GM19099 (cell line): ENCODE measurements around the gene DTD2.
A peak's percentile ranks its signal among the peaks of the same experiment; 100 is the strongest.

Source experiments
- POLR2A ChIP-seq: IDR thresholded peaks from 3 replicates; pipeline ENCODE4 v1.6.1; 2011; ENCODE audit warnings: low read depth; ENCODE audit not compliant: insufficient read length; ENCODE audit errors: extremely low read depth

Gene DTD2

GRCh38 chr14:31457665-31458659 lies 656 bp upstream of the DTD2 start:
- no peak for TF ChIP-seq POLR2A

DNA sequence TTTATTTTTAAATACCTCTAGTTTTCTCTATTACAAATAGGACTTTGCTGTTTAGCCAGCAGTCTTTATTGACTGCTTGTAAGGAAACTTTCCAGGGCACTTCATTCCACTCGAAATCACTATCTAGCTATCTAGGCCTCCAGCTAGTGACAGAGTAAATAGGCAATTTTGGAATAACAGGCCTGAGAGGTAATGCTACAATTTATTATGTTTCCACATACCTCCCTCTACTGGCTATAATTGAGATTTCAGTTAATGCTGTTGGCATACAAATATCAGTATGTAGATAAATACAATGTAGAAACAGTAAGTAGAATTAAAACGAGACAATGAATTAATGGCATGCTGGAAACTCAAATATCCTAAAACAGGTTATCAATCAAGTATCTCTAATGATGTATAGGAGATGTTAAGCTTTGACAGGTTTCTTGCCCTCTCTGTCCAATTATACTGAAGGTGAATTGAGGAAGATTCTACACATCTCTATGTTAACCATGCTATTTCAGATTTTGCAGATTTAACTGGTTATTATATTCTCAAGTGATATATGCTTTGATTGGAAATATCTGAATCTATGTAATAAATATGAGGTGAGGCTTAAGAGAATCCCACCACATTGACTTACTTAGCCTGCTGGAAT lies 7.2 kb downstream of the DTD2 start:
- no peak for TF ChIP-seq POLR2A

DNA sequence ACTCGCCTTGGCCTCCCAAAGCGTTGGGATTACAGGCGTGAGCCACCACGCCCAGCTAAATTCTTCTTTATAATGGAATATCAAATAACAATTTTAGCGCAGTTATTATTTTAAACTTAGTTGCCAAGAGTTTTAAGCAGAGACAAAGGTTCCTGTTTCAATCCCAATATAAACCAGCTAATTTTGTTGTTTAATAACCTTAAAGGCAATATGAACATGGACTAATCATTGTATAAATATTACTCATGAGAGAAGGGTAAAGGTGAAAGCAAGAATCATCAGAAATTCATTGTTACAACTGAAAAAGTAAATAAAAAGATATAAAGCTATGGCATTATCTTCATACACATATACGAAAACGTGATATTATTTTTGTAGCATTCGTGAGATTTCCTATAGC lies 8.2 kb downstream of the DTD2 start:
- TF ChIP-seq POLR2A: no peak

DNA sequence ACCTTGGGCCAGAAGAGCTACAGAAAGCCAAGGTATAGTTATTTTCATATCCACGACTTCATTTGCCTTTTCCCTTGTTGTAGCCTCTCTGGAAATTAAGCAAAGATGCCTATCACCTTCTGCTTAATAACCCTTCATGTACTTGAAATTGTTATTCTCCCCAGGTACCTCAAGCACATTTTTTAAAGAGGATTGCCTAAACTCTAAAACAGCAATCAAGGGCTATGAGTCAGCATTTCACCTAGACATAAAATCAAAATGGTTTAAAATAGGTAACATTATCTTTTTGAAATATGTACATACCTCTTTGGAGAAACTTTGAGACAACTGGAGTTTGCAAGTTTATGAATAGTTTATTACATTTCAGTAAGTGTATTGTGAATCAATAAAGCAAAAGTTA lies 11.6 kb downstream of the DTD2 start:
- no peak for TF ChIP-seq POLR2A

- no peak for TF ChIP-seq POLR2A
These were observed 15.0 kb downstream of the DTD2 start for GRCh38 chr14:31442284-31442683.

DNA sequence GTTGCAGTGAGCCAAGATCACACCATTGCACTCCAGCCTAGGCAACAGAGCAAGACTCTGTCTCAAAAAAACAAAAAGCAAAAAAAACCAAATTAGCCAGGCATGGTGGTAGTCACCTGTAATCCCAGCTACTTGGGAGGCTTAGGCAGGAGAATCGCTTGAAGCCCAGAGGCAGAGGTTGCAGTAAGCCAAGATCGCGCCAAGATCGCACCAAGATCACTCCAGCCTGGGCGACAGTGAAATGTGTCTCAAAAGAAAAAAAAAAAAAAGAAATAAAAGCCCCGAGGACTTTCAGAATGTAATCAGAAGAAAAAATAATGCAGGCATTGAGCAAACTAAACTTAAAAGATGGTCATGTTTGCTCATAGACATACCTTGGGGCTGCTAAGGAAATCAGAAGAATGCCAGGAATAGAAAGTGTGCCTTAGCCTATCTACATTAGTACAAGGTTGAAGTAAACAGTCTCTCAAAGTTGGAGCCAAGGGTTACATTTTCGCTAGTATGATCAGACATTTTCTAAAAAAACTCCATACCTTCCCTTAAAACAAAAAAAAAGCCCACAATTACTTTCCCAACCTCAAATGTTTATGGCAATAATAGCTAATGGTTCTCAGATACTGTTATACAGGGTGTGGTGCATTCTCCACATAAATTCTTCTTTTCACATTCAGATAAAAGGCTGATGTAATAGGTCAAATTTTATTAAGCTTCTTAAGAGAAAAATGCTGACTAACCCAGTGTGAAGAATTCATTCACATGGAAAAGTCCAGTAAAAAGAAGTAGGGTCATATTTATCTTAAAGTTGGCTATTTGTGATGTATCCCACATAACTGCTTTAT lies 15.8 kb downstream of the DTD2 start:
- TF ChIP-seq POLR2A: no peak

- no peak for TF ChIP-seq POLR2A
These were observed 17.0 kb downstream of the DTD2 start for GRCh38 chr14:31440280-31440679.

DNA sequence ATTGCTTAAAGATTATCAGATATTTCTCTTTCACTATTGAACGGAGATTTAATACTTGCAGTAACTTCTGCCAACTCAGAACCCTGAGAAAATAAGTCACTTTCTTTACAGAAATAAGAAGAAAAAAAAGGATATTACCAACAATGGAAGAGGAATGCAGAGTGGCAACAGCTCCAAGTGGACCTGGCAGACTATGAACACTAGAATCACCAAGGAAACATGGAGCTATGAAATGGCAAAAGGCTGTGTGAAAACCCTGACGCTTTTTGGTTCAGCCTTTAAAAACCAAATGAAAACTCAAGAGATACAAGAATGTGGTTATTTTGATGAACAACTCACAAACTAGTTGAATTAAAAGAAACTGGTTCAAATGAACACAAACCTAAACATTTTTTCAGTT lies 17.7 kb downstream of the DTD2 start:
- TF ChIP-seq POLR2A: no peak

DNA sequence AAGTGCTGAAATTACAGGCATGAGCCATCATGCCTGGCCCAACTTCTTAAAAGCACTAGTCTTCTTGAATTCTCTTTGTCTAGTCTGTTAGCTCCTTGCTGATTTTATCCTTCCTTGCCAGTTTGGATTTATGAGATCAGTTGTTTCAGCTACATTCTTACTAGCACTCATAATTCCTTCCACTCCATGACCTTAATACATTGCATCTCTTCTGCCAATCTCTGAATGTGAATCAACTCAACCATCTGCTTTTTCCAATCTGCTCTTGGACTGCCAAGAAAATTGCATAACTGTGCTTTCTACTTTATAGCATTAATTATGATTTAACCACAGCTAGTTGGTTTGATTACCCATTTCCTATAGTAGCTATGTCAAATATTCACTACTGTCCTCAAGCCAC lies 22.0 kb downstream of the DTD2 start:
- TF ChIP-seq POLR2A: no peak

GRCh38 chr14:31430634-31431264 lies 26.6 kb downstream of the DTD2 start:
- no peak for TF ChIP-seq POLR2A

- TF ChIP-seq POLR2A: no peak
These were observed 27.5 kb downstream of the DTD2 start for GRCh38 chr14:31429791-31430190.

DNA sequence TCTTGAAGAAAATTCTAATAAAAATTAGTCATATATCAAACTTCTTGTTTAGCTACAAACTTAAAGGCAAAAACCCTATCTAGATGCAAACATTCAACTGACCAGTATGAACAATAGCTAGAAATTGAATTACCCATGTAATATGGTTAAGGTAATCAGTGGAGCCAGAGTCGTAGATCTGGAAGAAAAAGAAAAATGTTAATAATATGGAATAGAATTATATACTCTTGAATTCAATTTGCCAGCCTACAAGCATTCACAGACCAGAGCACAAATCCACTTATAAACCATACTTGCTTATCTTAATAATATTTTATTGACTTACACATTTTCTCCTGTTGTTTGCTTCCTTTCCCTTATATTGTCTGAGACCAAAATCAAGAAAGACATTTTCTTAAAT lies 29.3 kb downstream of the DTD2 start:
- TF ChIP-seq POLR2A: no peak

DNA sequence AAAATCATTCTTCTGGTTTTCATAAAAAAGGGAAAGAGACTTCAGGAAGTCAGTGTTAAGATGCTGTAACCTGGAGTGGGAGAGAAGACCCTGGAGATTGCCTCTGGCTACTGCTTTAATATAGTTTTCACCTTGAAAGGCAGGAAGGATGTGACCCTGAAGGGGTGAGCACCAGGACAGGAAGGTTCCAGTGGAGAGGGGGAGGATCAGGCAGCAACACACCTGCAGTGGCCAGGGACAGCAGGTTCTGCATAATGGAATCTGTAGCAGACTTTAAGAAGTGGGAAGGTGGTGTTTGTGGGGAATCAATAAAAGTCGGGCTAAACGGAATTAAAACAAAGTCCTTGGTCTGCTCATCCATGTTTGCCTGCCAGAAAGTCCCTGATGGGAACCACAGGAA lies 30.6 kb downstream of the DTD2 start:
- TF ChIP-seq POLR2A: no peak

- TF ChIP-seq POLR2A: no peak
These were observed 31.4 kb downstream of the DTD2 start for GRCh38 chr14:31425905-31426304.

DNA sequence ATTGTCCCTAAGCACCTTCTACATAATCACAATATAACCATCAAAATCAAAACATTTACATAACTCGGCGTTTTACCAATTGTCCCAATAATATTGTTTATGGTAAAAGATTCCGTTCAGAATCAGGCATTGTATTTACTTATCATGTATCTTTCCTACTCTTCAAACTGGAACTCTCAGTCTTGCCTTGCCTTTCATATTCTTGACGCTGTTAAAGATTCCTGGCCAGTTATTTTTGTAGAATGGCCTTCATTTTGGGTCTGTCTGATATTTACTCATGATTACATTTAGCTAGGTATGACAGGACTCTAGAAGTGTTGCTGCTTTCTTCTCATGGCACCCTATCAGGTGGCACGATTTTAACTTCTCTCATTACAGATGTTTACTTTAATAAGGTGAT lies 36.1 kb downstream of the DTD2 start:
- TF ChIP-seq POLR2A: no peak

DNA sequence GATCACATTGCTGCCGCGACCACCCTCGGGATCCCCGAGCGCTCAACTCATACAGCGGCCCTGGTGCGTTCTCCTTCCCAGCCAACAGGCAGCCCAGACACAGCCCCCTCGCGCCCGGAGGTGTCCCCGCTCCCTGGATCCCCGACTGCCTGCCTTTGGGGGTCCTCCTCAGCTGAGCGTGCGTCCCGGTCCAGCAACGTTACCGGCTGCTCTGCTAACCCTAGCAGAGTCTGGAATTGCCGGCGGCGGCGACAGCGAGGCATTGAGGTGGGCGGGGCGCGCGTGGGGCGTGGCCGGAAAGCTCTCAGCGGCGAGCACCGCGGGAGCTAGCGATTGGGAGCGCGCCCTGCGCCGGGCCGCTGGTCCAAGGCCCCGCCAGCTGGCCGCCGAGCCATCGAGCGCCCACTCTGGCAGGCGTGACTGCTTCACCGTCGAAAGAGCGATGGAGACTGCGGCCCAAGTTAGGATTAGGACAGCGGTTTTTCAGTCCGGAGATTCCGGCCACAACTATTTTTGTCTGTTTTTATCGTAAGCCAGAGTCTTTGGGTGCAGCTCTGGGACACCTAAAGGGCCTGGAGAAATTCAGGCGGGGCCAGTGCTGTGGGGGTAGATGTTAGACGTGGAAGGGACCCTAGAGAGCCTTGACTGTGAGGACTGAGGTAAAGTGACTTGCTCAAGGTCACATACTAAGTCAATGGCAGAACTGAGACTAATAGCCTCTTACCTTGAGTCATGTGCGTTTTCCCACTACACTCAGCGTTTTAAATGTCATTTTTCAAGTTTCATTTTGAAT lies 36.8 kb downstream of the DTD2 start, which contains the start of gene HEATR5A:
Gene HEATR5A (minus strand): TSS at position 232 of the 793 bp plus-strand sequence. CDS start 17,575 bp downstream, outside the sequence.
- TF ChIP-seq POLR2A: peak; percentile 98
